Memory B cell (primary cell): ENCODE results near the gene RPL23.

Experiments used
- ATAC-seq: fragments of 150-1000 bp; cut with Tn5 transposase; 2 replicates; pipeline ENCODE4 v1.10.0; 2021; ENCODE audit warnings: low read depth, mild to moderate bottlenecking, moderate library complexity
- DNase-seq, 2 donors: peaks; one replicate each; pipeline ENCODE4 v3.0.0; 2022; ENCODE audit warnings: low spot score in 2 of 2
- H3K27ac Mint-ChIP-seq: one replicate; pipeline ENCODE4 v1.8.0; 2022; ENCODE audit warnings: mild to moderate bottlenecking, moderate library complexity, mixed read lengths
- H3K27me3 Mint-ChIP-seq: one replicate; pipeline ENCODE4 v1.8.0; 2022; ENCODE audit warnings: mixed read lengths
- H3K36me3 Mint-ChIP-seq: one replicate; pipeline ENCODE4 v1.8.0; 2022; ENCODE audit warnings: mild to moderate bottlenecking, mixed read lengths
- H3K4me1 Mint-ChIP-seq: one replicate; pipeline ENCODE4 v1.8.0; 2022; ENCODE audit warnings: mixed read lengths
- H3K4me3 Mint-ChIP-seq: one replicate; pipeline ENCODE4 v1.8.0; 2022; ENCODE audit warnings: mild to moderate bottlenecking, moderate library complexity, mixed read lengths
- H3K9me3 Mint-ChIP-seq: one replicate; pipeline ENCODE4 v1.8.0; 2022; ENCODE audit warnings: mixed read lengths

Gene RPL23

DNA sequence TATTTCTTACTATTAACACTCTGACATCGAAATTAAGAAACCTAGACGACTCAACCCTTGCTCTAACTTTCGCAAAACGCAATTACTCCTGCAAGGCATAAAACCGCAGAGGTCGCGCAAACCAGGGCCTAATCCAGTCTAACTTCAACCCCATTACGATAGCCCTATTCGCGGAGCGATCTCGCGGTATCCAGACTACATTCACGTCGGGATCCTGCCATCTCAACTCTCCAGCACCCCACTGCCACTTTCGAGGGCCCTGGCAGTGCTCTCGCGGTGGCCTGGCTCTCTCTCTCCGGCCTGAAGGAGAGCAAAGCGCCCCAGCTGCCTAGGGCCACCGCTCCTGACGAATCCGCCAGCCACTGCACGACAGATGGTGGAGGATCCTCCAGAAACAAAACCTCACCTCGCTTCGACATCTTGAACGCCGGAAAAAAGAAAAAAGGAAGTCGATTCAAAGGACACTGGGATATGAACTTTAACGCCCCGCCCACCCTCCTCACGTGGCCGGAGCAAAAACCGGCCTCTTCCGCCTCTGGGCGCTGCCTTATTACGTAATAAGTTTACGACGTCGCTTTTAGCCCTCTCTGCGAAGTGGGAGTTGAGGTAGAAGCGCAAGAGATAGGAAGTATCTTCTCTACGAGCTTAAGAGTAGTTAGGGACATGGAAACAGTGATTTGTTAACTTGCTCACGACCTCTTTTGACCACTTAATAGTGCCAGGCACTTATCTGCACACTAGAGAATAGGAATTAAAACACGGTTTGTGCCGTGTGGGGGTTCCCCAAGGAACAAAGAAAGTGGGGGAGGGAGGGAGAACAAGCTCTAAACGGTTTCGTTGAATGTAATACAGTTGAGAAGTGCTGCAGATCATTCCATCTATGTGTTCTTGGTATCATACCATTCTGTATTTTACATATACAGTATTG lies at the start of gene RPL23:
Gene RPL23 (minus strand): TSS at position 430 of the 928 bp plus-strand sequence. CDS start 11 bp downstream, at position 419.
- Mint-ChIP-seq H3K4me1 (peaks cover 28% of the 10 kb centered on the region), H3K4me3 (peak within 1 kb of the TSS; percentile 97), H3K9me3 (no peaks in the 10 kb centered on the region), H3K27ac (peak within 1 kb of the TSS; percentile 100), H3K36me3 (peaks cover 29% of the 10 kb centered on the region), H3K27me3 (no peaks in the 10 kb centered on the region)
- ATAC-seq (peak; percentile 86), DNase-seq (peak; percentile 79 to 88)

DNA sequence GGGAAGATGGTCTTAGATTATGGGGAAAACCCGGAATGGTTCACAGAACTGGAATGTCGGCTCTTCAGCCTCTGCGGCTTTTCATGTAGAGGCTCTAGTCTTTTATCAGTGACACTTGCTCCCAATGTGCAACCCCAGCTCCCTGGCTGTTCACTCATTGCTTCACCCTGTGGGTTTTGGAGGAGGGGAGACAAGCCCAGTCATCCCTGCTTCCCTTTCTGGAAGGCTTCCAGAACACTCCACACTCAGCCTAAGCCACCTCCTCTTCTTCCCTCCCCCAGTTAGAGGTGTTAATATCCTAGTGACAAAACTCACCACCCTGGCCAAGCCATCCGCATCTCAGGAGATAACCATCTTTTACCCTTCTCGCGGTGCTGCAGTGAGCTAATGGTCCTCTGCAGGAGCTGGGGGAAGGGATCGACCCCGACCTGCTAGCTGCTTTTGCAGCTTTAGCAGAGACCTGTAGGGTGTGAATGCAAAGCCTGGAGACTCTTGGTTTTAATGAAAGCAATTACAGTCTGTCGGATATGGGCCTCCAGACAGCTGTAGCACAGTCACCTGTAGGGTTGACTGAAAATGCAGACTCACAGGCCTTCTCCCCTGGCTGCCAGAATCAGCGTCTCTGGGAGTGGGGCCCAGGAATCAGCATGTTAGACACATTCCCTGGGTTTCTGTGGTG lies 47.6 kb upstream of the RPL23 start:
- no peak overlapping the region for H3K27ac Mint-ChIP-seq
- H3K27me3 Mint-ChIP-seq: no peaks in the 10 kb centered on the region
- peaks cover 9% of the 10 kb centered on the region for H3K36me3 Mint-ChIP-seq
- DNase-seq: no peak
- no peaks in the 10 kb centered on the region for H3K9me3 Mint-ChIP-seq
- no peak overlapping the region for H3K4me3 Mint-ChIP-seq
- no peak for ATAC-seq
- H3K4me1 Mint-ChIP-seq: peaks cover 32% of the 10 kb centered on the region

DNA sequence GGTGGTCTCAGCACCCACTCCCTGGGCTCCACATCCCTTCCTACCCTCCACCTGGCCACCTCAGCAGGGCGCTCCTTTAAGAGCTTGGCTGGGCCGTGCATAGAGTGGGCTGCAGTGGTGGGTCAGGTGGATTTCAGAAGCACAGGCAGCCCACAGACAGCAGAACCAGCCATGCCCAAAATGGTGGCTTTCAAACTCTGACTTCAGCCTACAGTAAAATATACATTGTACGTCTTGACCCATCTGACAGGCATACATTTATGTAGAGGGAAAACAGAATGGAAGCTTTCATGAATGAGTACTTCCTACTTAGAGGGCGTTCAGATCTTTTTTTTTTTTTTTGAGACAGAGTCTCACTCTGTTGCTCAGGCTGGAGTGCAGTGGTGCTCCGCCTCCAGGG lies 45.9 kb upstream of the RPL23 start:
- Mint-ChIP-seq H3K4me3 (peak overlapping the region; percentile 77), H3K36me3 (peaks cover 9% of the 10 kb centered on the region), H3K27ac (peak overlapping the region; percentile 88), H3K27me3 (no peaks in the 10 kb centered on the region), H3K4me1 (peaks cover 28% of the 10 kb centered on the region), H3K9me3 (no peaks in the 10 kb centered on the region)
- DNase-seq: no peak
- ATAC-seq: no peak

DNA sequence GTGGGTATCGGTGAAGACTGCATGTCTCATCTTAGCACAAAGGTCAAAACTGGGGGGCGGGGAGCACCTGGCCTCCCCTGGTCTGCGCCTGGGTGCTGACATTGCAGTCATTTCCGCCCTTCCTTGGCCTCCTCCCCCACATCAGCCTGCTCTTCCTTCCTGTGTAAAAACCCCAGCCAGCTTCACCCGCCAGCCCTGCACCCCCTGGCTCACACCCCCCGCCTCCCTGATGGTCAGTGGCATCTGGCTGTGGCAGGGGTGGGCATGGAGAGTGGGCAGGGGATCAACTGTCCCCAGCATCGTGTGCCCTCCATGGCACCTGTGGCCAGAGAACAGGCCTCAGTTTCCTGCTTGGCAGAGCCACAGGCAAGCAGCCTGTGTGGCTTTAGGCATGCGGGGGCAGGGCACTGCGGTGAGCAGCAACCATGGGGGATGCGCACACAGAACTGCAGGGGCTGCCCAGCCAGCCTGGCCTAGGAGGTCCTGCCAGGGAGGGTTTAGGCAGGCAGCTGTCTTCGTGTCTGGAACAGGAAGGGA lies 45.4 kb upstream of the RPL23 start:
- peak; percentile 97 for ATAC-seq
- Mint-ChIP-seq H3K9me3 (no peaks in the 10 kb centered on the region), H3K36me3 (peaks cover 9% of the 10 kb centered on the region), H3K27ac (peak overlapping the region; percentile 88), H3K27me3 (no peaks in the 10 kb centered on the region), H3K4me1 (peaks cover 31% of the 10 kb centered on the region), H3K4me3 (peak overlapping the region; percentile 77)
- peak; percentile 68 to 76 for DNase-seq

DNA sequence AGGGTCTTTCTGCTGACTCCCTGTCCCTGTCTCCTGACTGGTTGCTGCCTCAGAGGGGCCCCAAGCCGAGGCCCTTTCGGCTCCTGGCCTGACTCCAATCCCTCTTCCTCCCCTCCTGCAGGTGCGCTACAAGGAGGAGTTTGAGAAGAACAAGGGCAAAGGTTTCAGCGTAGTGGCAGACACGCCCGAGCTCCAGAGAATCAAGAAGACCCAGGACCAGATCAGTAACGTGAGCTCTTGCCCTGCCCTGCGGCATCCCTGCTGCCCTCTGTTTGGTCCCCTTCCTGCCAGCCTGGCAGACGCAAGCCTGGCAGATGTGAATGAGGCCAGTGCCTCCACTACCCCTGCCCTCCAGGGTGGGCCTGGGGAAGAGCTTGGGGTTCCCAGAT lies 44.8 kb upstream of the RPL23 start:
- Mint-ChIP-seq H3K27ac (peak overlapping the region; percentile 88), H3K9me3 (no peaks in the 10 kb centered on the region), H3K27me3 (no peaks in the 10 kb centered on the region), H3K4me1 (peaks cover 28% of the 10 kb centered on the region), H3K4me3 (peak overlapping the region; percentile 77), H3K36me3 (peaks cover 4% of the 10 kb centered on the region)
- ATAC-seq: peak; percentile 7
- no peak for DNase-seq

DNA sequence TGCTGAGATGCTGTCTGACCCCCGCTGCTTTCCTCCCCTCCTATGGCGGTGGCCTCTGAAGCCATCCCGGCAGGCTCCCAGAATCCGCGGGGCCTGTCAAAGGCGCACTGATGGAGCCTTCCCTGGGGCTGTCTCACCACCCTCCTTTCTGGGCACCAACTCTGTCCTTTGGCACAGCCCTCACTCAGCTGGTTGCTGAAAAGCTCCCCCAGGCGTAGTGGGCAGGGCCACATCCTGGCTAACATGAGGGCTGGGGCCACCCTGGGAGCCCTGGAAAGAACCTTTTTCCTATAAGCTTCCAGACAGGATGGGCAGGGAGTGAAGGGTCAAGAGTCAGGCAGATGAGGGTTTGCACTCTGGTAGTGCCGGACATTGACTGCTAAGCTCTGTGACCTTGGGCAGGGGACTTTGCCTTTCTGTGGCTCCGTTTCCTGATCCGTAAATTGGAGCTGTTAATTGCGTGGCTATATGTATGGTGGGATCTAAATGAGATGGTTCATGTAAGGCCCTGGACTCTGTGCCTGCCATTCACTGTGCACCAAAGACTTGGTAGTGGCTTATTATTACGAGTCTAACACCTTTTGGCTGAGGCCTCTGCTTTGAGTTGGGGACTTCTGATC lies 44.3 kb upstream of the RPL23 start:
- H3K27ac Mint-ChIP-seq: peak overlapping the region; percentile 88
- H3K27me3 Mint-ChIP-seq: no peaks in the 10 kb centered on the region
- peaks cover 4% of the 10 kb centered on the region for H3K36me3 Mint-ChIP-seq
- H3K4me1 Mint-ChIP-seq: peaks cover 28% of the 10 kb centered on the region
- H3K4me3 Mint-ChIP-seq: peak overlapping the region; percentile 77
- no peaks in the 10 kb centered on the region for H3K9me3 Mint-ChIP-seq
- DNase-seq (no peak), ATAC-seq (no peak)

DNA sequence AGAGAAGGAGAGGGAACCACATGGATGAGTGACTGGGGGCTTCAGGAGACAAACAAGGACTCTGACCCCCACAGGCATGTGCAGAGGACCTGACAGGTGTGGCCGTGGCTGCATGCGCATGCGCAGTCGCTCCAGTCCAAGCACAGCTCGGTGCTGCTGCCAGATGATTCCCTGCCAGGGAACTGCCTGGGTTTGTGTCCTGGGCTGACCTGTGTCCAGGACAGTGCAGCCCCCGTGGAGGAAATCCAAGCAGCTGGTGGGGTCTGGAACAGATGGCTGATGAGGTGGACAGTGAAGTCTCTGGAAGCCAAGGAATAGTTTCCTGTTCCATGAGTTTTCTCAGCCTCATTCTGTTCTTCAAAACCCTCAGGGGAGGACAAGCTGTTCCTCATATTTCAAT lies 43.7 kb upstream of the RPL23 start:
- no peak overlapping the region for H3K4me3 Mint-ChIP-seq
- DNase-seq (no peak), ATAC-seq (no peak)
- H3K36me3 Mint-ChIP-seq: peaks cover 5% of the 10 kb centered on the region
- no peaks in the 10 kb centered on the region for H3K27me3 Mint-ChIP-seq
- H3K27ac Mint-ChIP-seq: peak overlapping the region; percentile 88
- peaks cover 28% of the 10 kb centered on the region for H3K4me1 Mint-ChIP-seq
- no peaks in the 10 kb centered on the region for H3K9me3 Mint-ChIP-seq

DNA sequence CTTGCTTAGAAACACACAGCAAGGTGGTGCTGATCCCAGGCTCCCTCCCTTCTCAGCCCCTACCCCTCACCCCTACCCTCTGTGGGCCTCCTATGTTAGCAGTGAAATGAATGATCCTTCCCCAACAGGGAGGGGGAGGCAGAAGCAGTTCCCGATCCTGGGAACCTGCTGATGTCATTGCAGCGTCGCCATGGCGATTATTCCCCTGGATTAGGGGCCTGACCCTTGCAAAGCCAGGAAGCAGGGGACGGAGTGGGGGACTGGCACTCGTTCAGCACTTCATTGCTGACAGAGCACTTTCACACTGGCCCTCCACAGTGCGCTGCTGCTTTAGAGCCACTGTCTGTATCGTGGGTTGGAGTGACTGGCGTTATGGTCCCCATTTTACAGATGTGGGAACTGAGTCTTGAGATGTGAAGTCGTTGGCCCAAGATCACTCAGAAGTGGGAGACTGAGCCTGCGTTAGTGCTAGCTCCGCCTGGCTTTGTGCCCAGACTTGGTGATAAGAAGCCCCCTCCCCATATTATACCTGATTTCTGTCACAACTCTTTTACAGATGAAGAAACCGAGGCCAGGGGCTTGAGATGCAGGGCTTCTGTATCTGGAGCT lies 42.9 kb upstream of the RPL23 start:
- Mint-ChIP-seq H3K4me1 (peaks cover 33% of the 10 kb centered on the region), H3K27ac (peak overlapping the region; percentile 88), H3K4me3 (no peak overlapping the region), H3K27me3 (no peaks in the 10 kb centered on the region), H3K36me3 (peaks cover 5% of the 10 kb centered on the region), H3K9me3 (no peaks in the 10 kb centered on the region)
- ATAC-seq (no peak), DNase-seq (no peak)

DNA sequence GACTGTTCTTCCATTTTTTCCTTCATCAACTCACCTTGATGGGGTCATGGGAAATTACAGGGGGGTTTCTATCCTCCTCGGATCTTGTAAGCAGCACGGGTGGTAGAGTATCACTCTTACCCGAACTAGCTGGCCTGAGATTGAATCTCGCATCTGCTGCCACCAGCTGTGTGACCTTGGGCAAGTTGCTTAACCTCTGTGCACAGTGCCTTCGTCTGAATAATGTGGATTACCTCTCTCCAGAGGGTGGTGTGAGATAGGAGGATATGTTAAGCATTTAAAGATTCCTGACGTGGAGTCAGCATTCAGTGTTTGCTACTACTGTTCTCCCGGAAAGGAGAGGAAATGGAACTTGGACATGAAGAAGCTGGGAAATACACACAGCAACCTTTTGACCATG lies 40.8 kb upstream of the RPL23 start:
- H3K4me1 Mint-ChIP-seq: peaks cover 37% of the 10 kb centered on the region
- H3K4me3 Mint-ChIP-seq: no peak overlapping the region
- peaks cover 12% of the 10 kb centered on the region for H3K36me3 Mint-ChIP-seq
- peak overlapping the region; percentile 83 for H3K27ac Mint-ChIP-seq
- ATAC-seq: no peak
- DNase-seq: no peak
- H3K27me3 Mint-ChIP-seq: no peaks in the 10 kb centered on the region
- H3K9me3 Mint-ChIP-seq: no peaks in the 10 kb centered on the region

DNA sequence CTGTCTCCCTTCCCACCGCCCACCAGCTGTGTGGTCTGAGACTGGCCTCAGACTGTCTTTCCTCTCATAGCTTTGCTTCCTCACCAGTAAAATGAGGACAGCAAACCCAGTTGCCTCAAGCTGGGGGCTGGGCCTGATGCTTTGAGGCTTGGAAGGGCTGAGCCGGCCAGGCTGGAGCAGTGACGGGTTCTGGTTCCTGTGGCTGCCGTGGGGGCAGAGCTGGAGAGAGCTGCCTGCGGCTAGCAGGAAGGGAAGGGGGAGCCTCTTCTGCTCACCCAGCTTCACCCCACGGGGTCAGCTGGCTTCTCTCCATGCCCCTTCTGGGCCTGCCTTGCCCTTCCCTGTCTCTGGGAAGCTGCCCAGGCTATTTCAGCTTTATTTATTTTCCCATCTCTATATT lies 40.1 kb upstream of the RPL23 start:
- Mint-ChIP-seq H3K4me1 (peaks cover 32% of the 10 kb centered on the region), H3K36me3 (peaks cover 11% of the 10 kb centered on the region), H3K4me3 (no peak overlapping the region), H3K27me3 (no peaks in the 10 kb centered on the region), H3K27ac (peak overlapping the region; percentile 83), H3K9me3 (no peaks in the 10 kb centered on the region)
- DNase-seq (no peak), ATAC-seq (no peak)

DNA sequence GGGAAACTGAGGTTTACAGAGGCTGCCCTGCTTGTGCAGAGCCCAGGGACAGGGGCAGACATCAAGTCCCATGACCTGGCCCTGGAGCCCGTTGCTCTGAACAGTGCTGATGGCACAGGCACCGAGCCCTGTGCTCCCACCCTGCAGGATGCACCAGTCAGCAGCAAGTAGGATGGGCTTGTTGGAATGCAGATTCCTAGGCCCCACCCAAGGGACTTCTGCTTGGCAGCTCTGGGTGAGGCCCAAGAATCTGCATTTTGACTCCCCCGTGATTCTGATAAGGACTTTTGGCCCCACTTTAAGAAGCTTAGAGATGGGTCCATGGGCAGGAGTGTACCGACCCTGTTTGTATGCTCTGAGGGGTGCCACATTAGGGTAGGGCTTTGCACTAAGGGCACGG lies 39.6 kb upstream of the RPL23 start:
- Mint-ChIP-seq H3K9me3 (no peaks in the 10 kb centered on the region), H3K36me3 (peaks cover 11% of the 10 kb centered on the region), H3K4me3 (no peak overlapping the region), H3K27ac (peak overlapping the region; percentile 76), H3K27me3 (no peaks in the 10 kb centered on the region), H3K4me1 (peaks cover 27% of the 10 kb centered on the region)
- DNase-seq (no peak), ATAC-seq (no peak)

DNA sequence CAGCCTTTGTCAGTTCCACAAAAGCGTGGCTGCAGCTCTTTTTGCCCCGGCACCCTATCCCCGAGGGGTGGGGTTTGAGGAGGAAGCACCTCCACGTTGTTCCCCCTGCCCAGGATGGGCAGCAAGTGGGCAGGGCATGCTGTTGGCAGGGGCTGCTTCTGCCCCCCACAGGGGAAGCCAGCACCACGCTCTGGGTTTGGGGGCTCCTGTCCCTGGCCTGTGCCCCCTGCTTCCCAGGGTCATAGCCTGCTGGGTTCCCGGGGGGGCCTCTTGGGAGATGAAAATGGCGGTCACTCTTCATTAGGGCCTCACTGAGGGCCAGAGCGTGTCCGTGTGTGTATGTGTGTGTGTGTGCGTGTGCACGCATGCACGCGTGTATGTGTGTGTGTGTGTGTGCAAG lies 39.1 kb upstream of the RPL23 start:
- peaks cover 11% of the 10 kb centered on the region for H3K36me3 Mint-ChIP-seq
- ATAC-seq (no peak), DNase-seq (no peak)
- no peaks in the 10 kb centered on the region for H3K27me3 Mint-ChIP-seq
- peaks cover 22% of the 10 kb centered on the region for H3K4me1 Mint-ChIP-seq
- H3K27ac Mint-ChIP-seq: peak overlapping the region; percentile 76
- H3K9me3 Mint-ChIP-seq: no peaks in the 10 kb centered on the region
- H3K4me3 Mint-ChIP-seq: no peak overlapping the region

DNA sequence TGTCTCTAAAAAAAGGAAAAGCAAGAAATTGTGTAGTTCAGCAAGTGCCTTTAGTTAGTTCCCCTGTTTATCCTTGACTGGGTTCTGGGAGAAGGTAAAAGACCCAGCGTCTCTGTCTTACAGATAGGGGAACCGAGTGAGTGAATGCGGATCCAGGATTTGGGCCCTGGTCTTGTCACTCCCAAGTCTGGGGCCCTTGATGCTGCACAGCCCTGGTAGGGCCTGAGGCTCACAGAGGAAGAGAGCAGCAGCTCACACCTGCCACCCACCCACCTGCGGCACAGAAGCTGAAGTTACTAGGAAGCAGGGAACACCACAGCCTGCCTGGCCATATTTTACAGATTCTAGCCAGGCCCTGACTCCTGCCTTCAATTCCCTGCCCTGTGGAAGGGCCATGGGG lies 38.6 kb upstream of the RPL23 start:
- peaks cover 19% of the 10 kb centered on the region for H3K4me1 Mint-ChIP-seq
- no peak for DNase-seq
- H3K4me3 Mint-ChIP-seq: no peak overlapping the region
- peak overlapping the region; percentile 76 for H3K27ac Mint-ChIP-seq
- H3K36me3 Mint-ChIP-seq: peaks cover 11% of the 10 kb centered on the region
- ATAC-seq: peak; percentile 67
- H3K27me3 Mint-ChIP-seq: no peaks in the 10 kb centered on the region
- H3K9me3 Mint-ChIP-seq: no peaks in the 10 kb centered on the region
